Sigmoid colon (tissue), 7 donors: ENCODE data around the gene C1RL. TPM values are rescaled to one million over a fixed set of nuclear protein-coding genes. Genes with fewer than 3 reads are reported as not detected.
A peak's percentile ranks its signal among the peaks of the same experiment; 100 is the strongest.

Experiments
- DNase-seq: peaks from one replicate; pipeline ENCODE4 v3.0.0-alpha.2; 2019
- H3K27ac ChIP-seq, 4 donors: fragments of 200-600 bp; sonication (generic); one replicate each; pipeline ENCODE4 v1.5.1; 2016 to 2019; ENCODE audit warnings: mild to moderate bottlenecking in 1 of 4
- H3K27me3 ChIP-seq, 3 donors: fragments of 200-600 bp; sonication (generic); one replicate each; pipeline ENCODE4 v1.5.1; 2019; ENCODE audit warnings: mild to moderate bottlenecking in 1 of 3
- H3K36me3 ChIP-seq, 4 donors: fragments of 200-600 bp; sonication (generic); one replicate each; pipeline ENCODE4 v1.5.1; 2016 to 2019
- H3K4me1 ChIP-seq, 4 donors: fragments of 200-600 bp; sonication (generic); one replicate each; pipeline ENCODE4 v1.5.1; 2017 to 2019
- H3K4me3 ChIP-seq, 4 donors: fragments of 200-600 bp; sonication (generic); one replicate each; pipeline ENCODE4 v1.5.1; 2017 to 2019; ENCODE audit warnings: mild to moderate bottlenecking in 2 of 4, moderate library complexity in 1 of 4
- H3K9me3 ChIP-seq, 4 donors: fragments of 200-600 bp in 3 of 4; sonication (generic) in 3 of 4; one replicate each; pipeline versions ENCODE4 v1.5.1 to v1.6.1; 2013 to 2019
- EP300 ChIP-seq, 4 donors: sonication (generic); formaldehyde crosslinking; IDR thresholded peaks; one replicate each; pipeline ENCODE4 v1.6.1; 2017; ENCODE audit warnings: antibody characterized with exemption in 4 of 4
- POLR2A ChIP-seq, 2 donors: fragments of 450-650 bp; IDR thresholded peaks; one replicate each; pipeline ENCODE4 v1.6.1; 2016; ENCODE audit warnings: antibody characterized with exemption in 2 of 2, mild to moderate bottlenecking in 2 of 2, moderate library complexity in 2 of 2
- POLR2AphosphoS5 ChIP-seq, 4 donors: sonication (generic); formaldehyde crosslinking; IDR thresholded peaks; one replicate each; pipeline ENCODE4 v1.6.1; 2017; ENCODE audit warnings: antibody characterized with exemption in 4 of 4
- WGBS, 2 donors: extraction: QIAGEN DNeasy Blood & Tissue Kit; methylation state at CpG; one replicate each; pipeline ENCODE4 v1.1.7; 2013; 5-methylcytosine and 5-hydroxymethylcytosine counted together
- intact Hi-C: fragments of 100-400 bp; cut with DNase I; formaldehyde crosslinking; loops from one replicate; pipeline ENCODE4 v1.15.1; 2023
- polyA plus RNA-seq, 3 donors: library from polyadenylated mRNA; stranded (reverse); fragments of 200-250 nt; gene quantifications; one replicate each; pipeline ENCODE4 v1.2.3, GENCODE V29; 2013
- total RNA-seq, 4 donors: library from RNA; depleted of rRNA; stranded (reverse); fragments of >200 nt; gene quantifications; one replicate each; pipeline ENCODE4 v1.1.0, GENCODE V29; 2016
- TF ChIP-seq, protein P1 (sequence below), 4 experiments: fragments of 450-650 bp in 3 of 4; fragments of 200-600 bp in 1 of 4; IDR thresholded peaks; one replicate each; pipeline ENCODE4 v1.5.1; 2016 to 2019; ENCODE audit warnings: antibody characterized with exemption in 4 of 4, mild to moderate bottlenecking in 3 of 4, moderate library complexity in 2 of 4
- donor health status: healthy with polysubstance abuse.
- donor health status: Bipolar disorder and iron deficiency.
- donor health status: healthy.

The C1RL gene
- total and polyA plus RNA-seq, 7 donors, result 9.9 to 82.6 (median 45.5) TPM

GRCh38 chr12:7114851-7115250, 5.8 kb upstream of the C1RL start:
- WGBS, 2 donors, result 94 to 96% methylated on average over 6 of the region's 6 CpGs
- Histone ChIP-seq H3K4me1 (peaks cover 0 to 7% (median 3%) of the 10 kb centered on the region in 4 donors), H3K4me3 (no peak overlapping the region), H3K36me3 (peaks cover 0 to 8% (median 0%) of the 10 kb centered on the region in 4 donors), H3K27ac (no peak overlapping the region), H3K9me3 (no peaks in the 10 kb centered on the region), H3K27me3 (no peaks in the 10 kb centered on the region)
- no peak for DNase-seq
- intact Hi-C loops, result loop anchor here (10.0 kb wide), 1 partner anchor 250 kb away; the partner anchor contains the start of gene TPI1
- TF ChIP-seq POLR2A (IDR thresholded peaks at IDR 0.05) (no peak), EP300 (IDR thresholded peaks at IDR 0.05) (no peak), POLR2AphosphoS5 (IDR thresholded peaks at IDR 0.05) (no peak)
- TF ChIP-seq, protein P1, sequence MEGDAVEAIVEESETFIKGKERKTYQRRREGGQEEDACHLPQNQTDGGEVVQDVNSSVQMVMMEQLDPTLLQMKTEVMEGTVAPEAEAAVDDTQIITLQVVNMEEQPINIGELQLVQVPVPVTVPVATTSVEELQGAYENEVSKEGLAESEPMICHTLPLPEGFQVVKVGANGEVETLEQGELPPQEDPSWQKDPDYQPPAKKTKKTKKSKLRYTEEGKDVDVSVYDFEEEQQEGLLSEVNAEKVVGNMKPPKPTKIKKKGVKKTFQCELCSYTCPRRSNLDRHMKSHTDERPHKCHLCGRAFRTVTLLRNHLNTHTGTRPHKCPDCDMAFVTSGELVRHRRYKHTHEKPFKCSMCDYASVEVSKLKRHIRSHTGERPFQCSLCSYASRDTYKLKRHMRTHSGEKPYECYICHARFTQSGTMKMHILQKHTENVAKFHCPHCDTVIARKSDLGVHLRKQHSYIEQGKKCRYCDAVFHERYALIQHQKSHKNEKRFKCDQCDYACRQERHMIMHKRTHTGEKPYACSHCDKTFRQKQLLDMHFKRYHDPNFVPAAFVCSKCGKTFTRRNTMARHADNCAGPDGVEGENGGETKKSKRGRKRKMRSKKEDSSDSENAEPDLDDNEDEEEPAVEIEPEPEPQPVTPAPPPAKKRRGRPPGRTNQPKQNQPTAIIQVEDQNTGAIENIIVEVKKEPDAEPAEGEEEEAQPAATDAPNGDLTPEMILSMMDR (IDR thresholded peaks at IDR 0.05), result no peak

- Histone ChIP-seq H3K4me1 (peaks cover 0 to 14% (median 9%) of the 10 kb centered on the region in 4 donors), H3K4me3 (no peak overlapping the region), H3K36me3 (peaks cover 0 to 8% (median 0%) of the 10 kb centered on the region in 4 donors), H3K27me3 (no peaks in the 10 kb centered on the region), H3K27ac (no peak overlapping the region), H3K9me3 (no peaks in the 10 kb centered on the region)
- intact Hi-C loops, result loop anchor here (10.0 kb wide), 1 partner anchor 249 kb away; the partner anchor contains the start of gene TPI1
- WGBS, 2 donors, result 92 to 95% methylated on average over 11 of the region's 11 CpGs
- no peak for TF ChIP-seq EP300 (IDR thresholded peaks at IDR 0.05)
- TF ChIP-seq, protein P1 (IDR thresholded peaks at IDR 0.05), result no peak
- no peak for TF ChIP-seq POLR2A (IDR thresholded peaks at IDR 0.05)
- TF ChIP-seq POLR2AphosphoS5 (IDR thresholded peaks at IDR 0.05), result no peak
- DNase-seq, result peak; percentile 56
Measured at GRCh38 chr12:7114008-7114407, 5.0 kb upstream of the C1RL start.

GRCh38 chr12:7113389-7113871, 4.4 kb upstream of the C1RL start:
- intact Hi-C loops, result loop anchor here (1.0 to 10.0 kb wide), 3 partner anchors 53 to 249 kb away; partner anchors contain the start of genes C12orf57, C1S and TPI1
- H3K36me3 ChIP-seq, result peaks cover 0 to 8% (median 0%) of the 10 kb centered on the region in 4 donors
- WGBS, 2 donors, result 47 to 56% methylated on average over 5 of the region's 5 CpGs
- H3K4me3 ChIP-seq, result no peak overlapping the region
- H3K27ac ChIP-seq, result peak overlapping the region in 1 of 4 donors; percentile 2
- no peaks in the 10 kb centered on the region for H3K27me3 ChIP-seq
- TF ChIP-seq POLR2AphosphoS5 (IDR thresholded peaks at IDR 0.05) (no peak), POLR2A (IDR thresholded peaks at IDR 0.05) (no peak)
- TF ChIP-seq, protein P1 (IDR thresholded peaks at IDR 0.05), result peak; percentile 59 to 84 (median 80)
- DNase-seq, result peak; percentile 67
- peaks cover 0 to 14% (median 9%) of the 10 kb centered on the region in 4 donors for H3K4me1 ChIP-seq
- no peaks in the 10 kb centered on the region for H3K9me3 ChIP-seq

DNA sequence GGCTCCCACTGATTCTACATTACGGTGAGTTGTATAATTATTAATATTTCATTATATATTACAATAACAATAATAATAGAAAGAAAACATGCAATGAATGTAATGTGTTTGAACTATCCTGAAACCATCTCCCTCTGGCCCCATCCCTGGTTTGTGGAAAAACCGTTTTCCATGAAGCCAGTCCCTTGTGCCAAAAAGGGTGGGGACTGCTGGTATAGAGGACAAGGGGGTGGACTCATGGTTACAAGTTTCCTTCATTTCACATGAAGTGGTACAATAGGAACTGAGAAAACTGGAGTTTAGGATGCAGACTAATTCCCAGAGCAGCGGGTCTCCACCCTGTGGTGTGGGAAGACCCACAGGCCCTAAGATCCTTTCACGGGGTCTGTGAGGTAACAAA, 3.0 kb upstream of the C1RL start:
- no peaks in the 10 kb centered on the region for H3K27me3 ChIP-seq
- no peak overlapping the region for H3K4me3 ChIP-seq
- H3K4me1 ChIP-seq, result peaks cover 0 to 23% (median 17%) of the 10 kb centered on the region in 4 donors
- H3K36me3 ChIP-seq, result peaks cover 0 to 8% (median 0%) of the 10 kb centered on the region in 4 donors
- intact Hi-C loops, result loop anchor here (2.0 to 10.0 kb wide), 2 partner anchors 167 to 247 kb away; partner anchors contain the start of genes C12orf57 and TPI1
- TF ChIP-seq POLR2A (IDR thresholded peaks at IDR 0.05), result no peak
- TF ChIP-seq EP300 (IDR thresholded peaks at IDR 0.05), result no peak
- TF ChIP-seq POLR2AphosphoS5 (IDR thresholded peaks at IDR 0.05), result no peak
- TF ChIP-seq, protein P1 (IDR thresholded peaks at IDR 0.05), result no peak
- 80 to 83% methylated on average over 4 of the region's 4 CpGs for WGBS, 2 donors
- DNase-seq, result peak; percentile 64
- H3K27ac ChIP-seq, result no peak overlapping the region
- H3K9me3 ChIP-seq, result no peaks in the 10 kb centered on the region
